Endothelial cell (in vitro differentiated cells): ENCODE results near the gene RP9. TPM values are rescaled to one million over a fixed set of nuclear protein-coding genes. Genes with fewer than 3 reads are reported as not detected.

Experiments
- DNase-seq: peaks from one replicate; pipeline ENCODE4 v3.0.0; 2021; ENCODE audit warnings: low spot score
- H3K27ac Mint-ChIP-seq: one replicate; pipeline ENCODE4 v1.8.0; 2021; ENCODE audit warnings: mixed read lengths, inconsistent platforms; ENCODE audit not compliant: unreplicated experiment
- H3K27me3 Mint-ChIP-seq: one replicate; pipeline ENCODE4 v1.8.0; 2021; ENCODE audit warnings: mild to moderate bottlenecking, moderate library complexity, mixed read lengths, inconsistent platforms; ENCODE audit not compliant: unreplicated experiment
- H3K36me3 Mint-ChIP-seq: one replicate; pipeline ENCODE4 v1.8.0; 2021; ENCODE audit warnings: mild to moderate bottlenecking, low read depth, mixed read lengths, inconsistent platforms; ENCODE audit not compliant: unreplicated experiment
- H3K4me1 Mint-ChIP-seq: one replicate; pipeline ENCODE4 v1.8.0; 2021; ENCODE audit warnings: mild to moderate bottlenecking, mixed read lengths, inconsistent platforms; ENCODE audit not compliant: unreplicated experiment
- H3K4me3 Mint-ChIP-seq: one replicate; pipeline ENCODE4 v1.8.0; 2021; ENCODE audit warnings: mild to moderate bottlenecking, mixed read lengths, inconsistent platforms; ENCODE audit not compliant: unreplicated experiment
- H3K9me3 Mint-ChIP-seq: one replicate; pipeline ENCODE4 v1.8.0; 2021; ENCODE audit warnings: mixed read lengths, inconsistent platforms; ENCODE audit not compliant: unreplicated experiment
- CTCF ChIP-seq: fragments of 200-600 bp; sonication (generic); IDR thresholded peaks from one replicate; pipeline ENCODE4 v1.5.0; 2021; ENCODE audit warnings: antibody characterized with exemption; ENCODE audit not compliant: unreplicated experiment
- total RNA-seq: library from RNA; stranded (reverse); fragmentation: NEBNext Ultra II Directional; extraction: Animal tissue kit (Norgen Biotek cat#: 25700); gene quantifications from one replicate; pipeline ENCODE4 v1.2.1, GENCODE V29; 2021; ENCODE audit not compliant: unreplicated experiment

Gene RP9
- total RNA-seq, 1 donor from 2014 or later = 25.4 TPM

DNA sequence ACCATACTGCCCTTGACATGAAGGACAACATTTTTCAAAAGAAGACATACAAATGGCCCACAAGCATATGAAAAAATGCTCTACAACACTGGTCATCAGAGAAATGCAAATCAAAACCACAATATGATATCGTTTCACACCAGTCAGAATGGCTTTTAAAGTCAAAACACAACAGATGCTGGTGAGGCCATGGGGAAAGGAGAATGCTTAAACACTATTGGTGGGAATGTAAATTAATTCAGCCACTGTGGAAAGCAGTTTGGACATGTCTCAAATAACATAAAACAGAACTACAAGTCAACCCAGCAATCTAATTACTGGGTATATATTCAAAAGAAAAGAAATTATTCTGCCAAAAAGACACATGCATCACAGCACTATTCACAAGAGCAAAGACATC is 42.4 kb downstream of the RP9 start:
- no peak overlapping the region for H3K27ac Mint-ChIP-seq
- H3K4me1 Mint-ChIP-seq = peaks cover 12% of the 10 kb centered on the region
- peaks cover 12% of the 10 kb centered on the region for H3K27me3 Mint-ChIP-seq
- peaks cover 14% of the 10 kb centered on the region for H3K9me3 Mint-ChIP-seq
- no peak overlapping the region for H3K4me3 Mint-ChIP-seq
- DNase-seq = no peak
- no peak for TF ChIP-seq CTCF
- peaks cover 18% of the 10 kb centered on the region for H3K36me3 Mint-ChIP-seq

- Mint-ChIP-seq H3K9me3 (peaks cover 14% of the 10 kb centered on the region), H3K4me1 (peaks cover 17% of the 10 kb centered on the region), H3K4me3 (peak overlapping the region; percentile 70), H3K36me3 (peaks cover 18% of the 10 kb centered on the region), H3K27me3 (peaks cover 12% of the 10 kb centered on the region), H3K27ac (no peak overlapping the region)
- TF ChIP-seq CTCF = no peak
- DNase-seq = no peak
These were observed 43.2 kb downstream of the RP9 start for GRCh38 chr7:33065981-33066380.

- DNase-seq = peak; percentile 94
- Mint-ChIP-seq H3K27ac (peak overlapping the region; percentile 92), H3K4me3 (peak overlapping the region; percentile 98), H3K27me3 (peaks cover 8% of the 10 kb centered on the region), H3K9me3 (peaks cover 14% of the 10 kb centered on the region), H3K4me1 (peaks cover 27% of the 10 kb centered on the region), H3K36me3 (peaks cover 18% of the 10 kb centered on the region)
- TF ChIP-seq CTCF = no peak
These were observed 46.3 kb downstream of the RP9 start for GRCh38 chr7:33062782-33063443.

GRCh38 chr7:33062023-33062781 is 47.0 kb downstream of the RP9 start, which contains the start of gene NT5C3A:
Gene NT5C3A (minus strand): TSS chr7:33062776. CDS start chr7:33062705, 71 bp downstream.
- DNase-seq = peak; percentile 49
- H3K4me3 Mint-ChIP-seq = peak within 1 kb of the TSS; percentile 98
- H3K27ac Mint-ChIP-seq = peak within 1 kb of the TSS; percentile 92

More at GRCh38 chr7:33062023-33062781, 47.0 kb downstream of the RP9 start, which contains the start of gene NT5C3A:
- Mint-ChIP-seq H3K27me3 (peaks cover 8% of the 10 kb centered on the region), H3K4me1 (peaks cover 27% of the 10 kb centered on the region), H3K36me3 (peaks cover 18% of the 10 kb centered on the region), H3K9me3 (peaks cover 14% of the 10 kb centered on the region)
- no peak for TF ChIP-seq CTCF
